Endodermal cell (in vitro differentiated cells): ENCODE measurements around the gene TRPM3. TPM values are rescaled to one million over a fixed set of nuclear protein-coding genes. Genes with fewer than 3 reads are reported as not detected.

Experiments used
- DNase-seq: peaks from one replicate; pipeline ENCODE4 v3.0.0-alpha.2; 2017
- H3K27ac ChIP-seq: 2 replicates; pipeline ENCODE4 v1.5.1; 2013; ENCODE audit warnings: mild to moderate bottlenecking, low read depth, low read length, moderate library complexity
- H3K27me3 ChIP-seq: 2 replicates; pipeline ENCODE4 v1.6.1; 2013; ENCODE audit warnings: mild to moderate bottlenecking, low read length, moderate library complexity; ENCODE audit not compliant: insufficient read depth, control insufficient read depth, poor library complexity, severe bottlenecking
- H3K36me3 ChIP-seq: 2 replicates; pipeline ENCODE4 v1.7.0; 2013; ENCODE audit warnings: mild to moderate bottlenecking, low read length, moderate library complexity; ENCODE audit not compliant: control insufficient read depth, insufficient read depth
- H3K4me1 ChIP-seq: one replicate; pipeline ENCODE4 v1.7.0; 2013; ENCODE audit warnings: low read length; ENCODE audit not compliant: control insufficient read depth, insufficient read depth
- H3K4me3 ChIP-seq: 2 replicates; pipeline ENCODE4 v1.5.1; 2013; ENCODE audit warnings: mild to moderate bottlenecking, low read length, moderate library complexity
- H3K9ac ChIP-seq: 2 replicates; pipeline ENCODE4 v1.6.1; 2013; ENCODE audit warnings: mild to moderate bottlenecking, low read length, moderate library complexity; ENCODE audit not compliant: poor library complexity, severe bottlenecking; ENCODE audit errors: extremely low read depth
- H3K9me3 ChIP-seq: 2 replicates; pipeline ENCODE4 v1.6.1; 2013; ENCODE audit warnings: mild to moderate bottlenecking, low read length, moderate library complexity; ENCODE audit not compliant: control insufficient read depth
- H3K27ac Mint-ChIP-seq: 2 replicates; pipeline ENCODE4 v1.8.0; 2020; ENCODE audit warnings: mixed read lengths
- H3K27me3 Mint-ChIP-seq: 2 replicates; pipeline ENCODE4 v1.8.0; 2021; ENCODE audit warnings: mild to moderate bottlenecking, mixed read lengths; ENCODE audit not compliant: insufficient read depth
- H3K36me3 Mint-ChIP-seq: 2 replicates; pipeline ENCODE4 v1.8.0; 2020; ENCODE audit warnings: low read depth, mixed read lengths
- H3K4me1 Mint-ChIP-seq: 2 replicates; pipeline ENCODE4 v1.8.0; 2020; ENCODE audit warnings: mixed read lengths
- H3K4me3 Mint-ChIP-seq: 2 replicates; pipeline ENCODE4 v1.8.0; 2020; ENCODE audit warnings: mild to moderate bottlenecking, moderate library complexity, mixed read lengths
- H3K9me3 Mint-ChIP-seq: 2 replicates; pipeline ENCODE4 v1.8.0; 2020; ENCODE audit warnings: mild to moderate bottlenecking, mixed read lengths
- CTCF ChIP-seq: fragments of 200-600 bp; sonication (generic); conservative IDR thresholded peaks from 2 replicates; pipeline ENCODE4 v1.5.0; 2021; ENCODE audit warnings: antibody characterized with exemption, mild to moderate bottlenecking
- WGBS, 2 experiments: methylation state at CpG; one replicate each; pipeline versions ENCODE4 v1.1.5 to v1.1.7; 2013; ENCODE audit warnings: missing lambda C conversion rate in 2 of 2, mixed read lengths in 1 of 2; ENCODE audit not compliant: insufficient coverage in 1 of 2, insufficient read length in 1 of 2; 5-methylcytosine and 5-hydroxymethylcytosine counted together
- total RNA-seq, 2 donors: library from RNA; stranded (reverse); fragmentation: NEBNext Ultra II Directional in 1 of 2; extraction: Animal tissue kit (Norgen Biotek cat#: 25700) in 1 of 2; gene quantifications; 2 replicates in 1 of 2; 3 replicates in 1 of 2; pipeline ENCODE4 v1.2.1, GENCODE V29; 2021

TRPM3 gene
- total RNA-seq, 2 donors from 2014 or later, result 1.8 to 2.5 TPM

- DNase-seq, result no peak
- H3K4me3 ChIP-seq, result no peak overlapping the region
- no peaks in the 10 kb centered on the region for H3K36me3 ChIP-seq
- peaks cover 4% of the 10 kb centered on the region for H3K4me1 Mint-ChIP-seq
- 71% methylated on average over 2 of the region's 2 CpGs; no CpG with 5 or more reads in 1 of the 2 experiments for WGBS, 2 experiments
- no peaks in the 10 kb centered on the region for H3K9me3 ChIP-seq
- no peaks in the 10 kb centered on the region for H3K36me3 Mint-ChIP-seq
- no peak overlapping the region for H3K27ac ChIP-seq
- H3K9ac ChIP-seq, result no peak overlapping the region
- no peak overlapping the region for H3K27ac Mint-ChIP-seq
- H3K27me3 Mint-ChIP-seq, result no peaks in the 10 kb centered on the region
- no peaks in the 10 kb centered on the region for H3K27me3 ChIP-seq
- peaks cover 7% of the 10 kb centered on the region for H3K4me1 ChIP-seq
- no peak for TF ChIP-seq CTCF
- H3K9me3 Mint-ChIP-seq, result no peaks in the 10 kb centered on the region
- H3K4me3 Mint-ChIP-seq, result no peak overlapping the region
Measured at GRCh38 chr9:70814597-70814996, 306.8 kb downstream of the TRPM3 start.

GRCh38 chr9:70813141-70813540 is 308.3 kb downstream of the TRPM3 start:
- no peak overlapping the region for H3K27ac Mint-ChIP-seq
- Histone ChIP-seq H3K27ac (no peak overlapping the region), H3K9me3 (no peaks in the 10 kb centered on the region), H3K36me3 (no peaks in the 10 kb centered on the region), H3K4me3 (no peak overlapping the region), H3K9ac (no peak overlapping the region), H3K27me3 (no peaks in the 10 kb centered on the region), H3K4me1 (peaks cover 7% of the 10 kb centered on the region)
- no peaks in the 10 kb centered on the region for H3K9me3 Mint-ChIP-seq
- no peaks in the 10 kb centered on the region for H3K27me3 Mint-ChIP-seq
- no peaks in the 10 kb centered on the region for H3K36me3 Mint-ChIP-seq
- no peak for TF ChIP-seq CTCF
- H3K4me1 Mint-ChIP-seq, result peaks cover 4% of the 10 kb centered on the region
- 97% methylated on average over 1 of the region's 2 CpGs; no CpG with 5 or more reads in 1 of the 2 experiments for WGBS, 2 experiments
- no peak for DNase-seq
- no peak overlapping the region for H3K4me3 Mint-ChIP-seq

GRCh38 chr9:70811638-70812037 is 309.8 kb downstream of the TRPM3 start:
- no peak for TF ChIP-seq CTCF
- Mint-ChIP-seq H3K4me3 (no peak overlapping the region), H3K4me1 (peaks cover 3% of the 10 kb centered on the region), H3K36me3 (no peaks in the 10 kb centered on the region), H3K9me3 (no peaks in the 10 kb centered on the region), H3K27me3 (no peaks in the 10 kb centered on the region), H3K27ac (no peak overlapping the region)
- H3K9me3 ChIP-seq, result no peaks in the 10 kb centered on the region
- H3K36me3 ChIP-seq, result no peaks in the 10 kb centered on the region
- no peak for DNase-seq
- no CpG with 5 or more reads among the region's 1 CpG for WGBS, 2 experiments
- no peak overlapping the region for H3K9ac ChIP-seq
- no peaks in the 10 kb centered on the region for H3K27me3 ChIP-seq
- H3K4me1 ChIP-seq, result peaks cover 7% of the 10 kb centered on the region
- no peak overlapping the region for H3K27ac ChIP-seq
- H3K4me3 ChIP-seq, result no peak overlapping the region
